Left lung (tissue), 10 donors: Measurements from ENCODE around the gene SF3A2. TPM values are rescaled to one million over a fixed set of nuclear protein-coding genes. Genes with fewer than 3 reads are reported as not detected.

Experiments
- ATAC-seq: fragments of 200-7000 bp; cut with Tn5 transposase; one replicate; pipeline ENCODE4 v1.9.1; 2020; ENCODE audit warnings: moderate library complexity
- DNase-seq, 4 donors: peaks; one replicate each; pipeline ENCODE4 v3.0.0-alpha.2; 2013 to 2020
- H3K27ac ChIP-seq, 2 donors: fragments of 200-600 bp; sonication (generic) in 1 of 2; one replicate each; pipeline versions ENCODE4 v1.5.0 to v1.8.0; 2020 to 2021
- H3K27me3 ChIP-seq, 2 donors: fragments of 200-600 bp; sonication (generic) in 1 of 2; one replicate each; pipeline versions ENCODE4 v1.5.0 to v1.8.0; 2020 to 2021
- H3K36me3 ChIP-seq, 2 donors: fragments of 200-600 bp; sonication (generic) in 1 of 2; one replicate each; pipeline versions ENCODE4 v1.5.0 to v1.8.0; 2020 to 2021
- H3K4me1 ChIP-seq, 2 donors: fragments of 200-600 bp; one replicate each; pipeline ENCODE4 v1.8.0; 2021
- H3K4me3 ChIP-seq, 2 donors: fragments of 200-600 bp; sonication (generic) in 1 of 2; one replicate each; pipeline versions ENCODE4 v1.5.0 to v1.8.0; 2020 to 2021; ENCODE audit warnings: mild to moderate bottlenecking in 1 of 2
- H3K9me3 ChIP-seq, 2 donors: fragments of 200-600 bp; sonication (generic) in 1 of 2; one replicate each; pipeline versions ENCODE4 v1.5.0 to v1.8.0; 2020 to 2021
- intact Hi-C, 2 donors: fragments of 100-400 bp; cut with DNase I; formaldehyde crosslinking; loops; one replicate each; pipeline versions ENCODE4 v1.11.2 to v1.14.2; 2022
- polyA plus RNA-seq, 6 donors: library from polyadenylated mRNA; unstranded; fragments of 120-200 nt; gene quantifications; one replicate each; pipeline ENCODE4 v1.2.1, GENCODE V29; 2013; ENCODE audit not compliant: insufficient read length in 6 of 6
- total RNA-seq, 2 donors: library from RNA; stranded (reverse); fragmentation: NEBNext Ultra II Directional; extraction: Animal tissue kit (Norgen Biotek cat#: 25700); gene quantifications; one replicate each; pipeline ENCODE4 v1.2.1, GENCODE V29; 2021
- TF ChIP-seq, protein P1 (sequence below), 2 donors: fragments of 200-600 bp; sonication (generic) in 1 of 2; IDR thresholded peaks; one replicate each; pipeline versions ENCODE4 v1.5.0 to v1.8.0; 2021; ENCODE audit warnings: antibody characterized with exemption in 2 of 2
- donor health status: DM: no; HTN: yes; CAD: no.
- donor health status: DM: no; HTN: no; CAD: no.

Gene SF3A2
- total and polyA plus RNA-seq, 8 donors, result 50.1 to 81.5 (median 71.4) TPM

- intact Hi-C loops, result loop anchor here in 1 of 2 donors (10.0 kb wide), 1 partner anchor 75 kb away; the partner anchor contains the start of gene AP3D1
- TF ChIP-seq, protein P1, sequence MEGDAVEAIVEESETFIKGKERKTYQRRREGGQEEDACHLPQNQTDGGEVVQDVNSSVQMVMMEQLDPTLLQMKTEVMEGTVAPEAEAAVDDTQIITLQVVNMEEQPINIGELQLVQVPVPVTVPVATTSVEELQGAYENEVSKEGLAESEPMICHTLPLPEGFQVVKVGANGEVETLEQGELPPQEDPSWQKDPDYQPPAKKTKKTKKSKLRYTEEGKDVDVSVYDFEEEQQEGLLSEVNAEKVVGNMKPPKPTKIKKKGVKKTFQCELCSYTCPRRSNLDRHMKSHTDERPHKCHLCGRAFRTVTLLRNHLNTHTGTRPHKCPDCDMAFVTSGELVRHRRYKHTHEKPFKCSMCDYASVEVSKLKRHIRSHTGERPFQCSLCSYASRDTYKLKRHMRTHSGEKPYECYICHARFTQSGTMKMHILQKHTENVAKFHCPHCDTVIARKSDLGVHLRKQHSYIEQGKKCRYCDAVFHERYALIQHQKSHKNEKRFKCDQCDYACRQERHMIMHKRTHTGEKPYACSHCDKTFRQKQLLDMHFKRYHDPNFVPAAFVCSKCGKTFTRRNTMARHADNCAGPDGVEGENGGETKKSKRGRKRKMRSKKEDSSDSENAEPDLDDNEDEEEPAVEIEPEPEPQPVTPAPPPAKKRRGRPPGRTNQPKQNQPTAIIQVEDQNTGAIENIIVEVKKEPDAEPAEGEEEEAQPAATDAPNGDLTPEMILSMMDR (IDR thresholded peaks at IDR 0.05), result no peak
- ATAC-seq (no peak), DNase-seq (no peak)
- Histone ChIP-seq H3K27me3 (no peaks in the 10 kb centered on the region), H3K4me3 (no peak overlapping the region), H3K9me3 (no peaks in the 10 kb centered on the region), H3K27ac (no peak overlapping the region), H3K4me1 (peaks cover 6 to 23% of the 10 kb centered on the region in 2 donors), H3K36me3 (peaks cover 0 to 92% of the 10 kb centered on the region in 2 donors)
These were observed 6.5 kb upstream of the SF3A2 start for GRCh38 chr19:2230033-2230531.

GRCh38 chr19:2230807-2231533, 5.7 kb upstream of the SF3A2 start:
- Histone ChIP-seq H3K36me3 (peaks cover 0 to 83% of the 10 kb centered on the region in 2 donors), H3K4me3 (no peak overlapping the region), H3K27ac (no peak overlapping the region), H3K4me1 (peaks cover 9 to 30% of the 10 kb centered on the region in 2 donors), H3K9me3 (no peaks in the 10 kb centered on the region), H3K27me3 (no peaks in the 10 kb centered on the region)
- DNase-seq, result no peak
- intact Hi-C loops, result loop anchor here in 1 of 2 donors (10.0 kb wide), 1 partner anchor 76 kb away; the partner anchor contains the start of gene AP3D1
- TF ChIP-seq, protein P1 (IDR thresholded peaks at IDR 0.05), result no peak
- no peak for ATAC-seq

DNA sequence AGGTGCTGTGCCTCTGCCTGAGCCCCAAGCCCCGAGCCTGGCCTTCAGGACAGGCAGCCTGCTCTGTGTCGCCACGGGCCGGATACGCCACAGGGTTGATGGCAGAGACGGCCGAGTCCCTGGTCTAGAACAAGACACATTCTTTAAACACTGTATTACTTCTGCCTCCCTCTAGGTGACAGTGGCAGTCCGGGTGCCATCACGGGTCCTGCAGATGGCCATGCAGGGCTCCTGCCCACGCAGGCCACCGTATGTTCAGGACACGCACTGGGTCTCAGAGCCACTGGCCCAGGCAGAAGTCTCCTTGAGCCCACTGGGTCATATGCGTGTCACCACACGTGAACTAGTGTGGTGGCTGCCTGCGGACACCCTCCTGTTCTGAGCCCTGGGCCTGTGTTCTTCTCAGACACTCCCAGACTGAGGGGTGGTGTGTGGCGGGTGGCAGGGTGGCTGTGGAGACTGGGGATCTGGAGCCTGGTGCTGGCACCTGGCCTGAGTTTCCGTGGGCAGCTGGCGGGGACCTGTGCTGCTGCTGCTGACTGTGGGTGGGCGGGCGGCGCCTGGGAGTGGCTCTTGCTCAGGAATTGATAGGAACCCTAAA, 4.9 kb upstream of the SF3A2 start:
- no peak overlapping the region for H3K4me3 ChIP-seq
- intact Hi-C loops, result loop anchor here in 1 of 2 donors (10.0 kb wide), 1 partner anchor 77 kb away; the partner anchor contains the start of gene AP3D1
- ATAC-seq (no peak), DNase-seq (no peak)
- no peaks in the 10 kb centered on the region for H3K27me3 ChIP-seq
- no peaks in the 10 kb centered on the region for H3K9me3 ChIP-seq
- TF ChIP-seq, protein P1 (IDR thresholded peaks at IDR 0.05), result no peak
- H3K27ac ChIP-seq, result no peak overlapping the region
- H3K36me3 ChIP-seq, result peaks cover 0 to 76% of the 10 kb centered on the region in 2 donors
- peaks cover 9 to 30% of the 10 kb centered on the region in 2 donors for H3K4me1 ChIP-seq

GRCh38 chr19:2232286-2233151, 4.1 kb upstream of the SF3A2 start:
- intact Hi-C loops, result loop anchor here in 1 of 2 donors (10.0 kb wide), 1 partner anchor 78 kb away; the partner anchor contains the start of gene AP3D1
- TF ChIP-seq, protein P1 (IDR thresholded peaks at IDR 0.05), result no peak

More at GRCh38 chr19:2232286-2233151, 4.1 kb upstream of the SF3A2 start:
- Histone ChIP-seq H3K4me3 (no peak overlapping the region), H3K36me3 (peaks cover 0 to 68% of the 10 kb centered on the region in 2 donors), H3K9me3 (no peaks in the 10 kb centered on the region), H3K4me1 (peaks cover 11 to 37% of the 10 kb centered on the region in 2 donors), H3K27ac (no peak overlapping the region), H3K27me3 (no peaks in the 10 kb centered on the region)
- DNase-seq (no peak), ATAC-seq (no peak)
